Amygdala (tissue), 56 donors: ENCODE data around the gene CLDN14.
A peak's percentile ranks its signal among the peaks of the same experiment; 100 is the strongest.

Source experiments
- DNase-seq, 56 donors: peaks; one replicate each; lab custom pipeline; 2025; lab: John Stamatoyannopoulos, UW

CLDN14 gene

GRCh38 chr21:36473203-36473602, 6.7 kb downstream of the CLDN14 start:
- DNase-seq = no peak

GRCh38 chr21:36472377-36472776, 7.5 kb downstream of the CLDN14 start:
- DNase-seq = no peak

- DNase-seq = no peak
These were observed 8.6 kb downstream of the CLDN14 start for GRCh38 chr21:36471254-36471723.

GRCh38 chr21:36470294-36470693, 9.6 kb downstream of the CLDN14 start:
- no peak for DNase-seq

- no peak for DNase-seq
These were observed 13.8 kb downstream of the CLDN14 start for GRCh38 chr21:36466061-36466511.

GRCh38 chr21:36465478-36465877, 14.4 kb downstream of the CLDN14 start:
- no peak for DNase-seq

- DNase-seq = no peak
These were observed 15.3 kb downstream of the CLDN14 start for GRCh38 chr21:36464590-36464989.

- no peak for DNase-seq
These were observed 15.9 kb downstream of the CLDN14 start for GRCh38 chr21:36463991-36464390.

GRCh38 chr21:36463204-36463603, 16.7 kb downstream of the CLDN14 start:
- DNase-seq = no peak

- DNase-seq = no peak
These were observed 17.9 kb downstream of the CLDN14 start for GRCh38 chr21:36461918-36462486.

- DNase-seq = no peak
These were observed 18.5 kb downstream of the CLDN14 start for GRCh38 chr21:36461277-36461917.

- no peak for DNase-seq
These were observed 19.1 kb downstream of the CLDN14 start for GRCh38 chr21:36460866-36461265.

GRCh38 chr21:36459098-36459497, 20.8 kb downstream of the CLDN14 start:
- no peak for DNase-seq

GRCh38 chr21:36456729-36457414, 23.1 kb downstream of the CLDN14 start:
- DNase-seq = no peak

- DNase-seq = peak in 1 of 56 donors; percentile 3
These were observed 25.2 kb downstream of the CLDN14 start for GRCh38 chr21:36454706-36455105.

GRCh38 chr21:36454093-36454531, 25.8 kb downstream of the CLDN14 start:
- no peak for DNase-seq

- DNase-seq = no peak
These were observed 27.6 kb downstream of the CLDN14 start for GRCh38 chr21:36452281-36452825.

- no peak for DNase-seq
These were observed 28.4 kb downstream of the CLDN14 start for GRCh38 chr21:36451506-36451905.

- DNase-seq = no peak
These were observed 29.4 kb downstream of the CLDN14 start for GRCh38 chr21:36450511-36450910.

- DNase-seq = no peak
These were observed 33.6 kb downstream of the CLDN14 start for GRCh38 chr21:36446301-36446700.

GRCh38 chr21:36441715-36442114, 38.2 kb downstream of the CLDN14 start:
- DNase-seq = no peak
